Stimulated activated CD4-positive, alpha-beta T cell treated with anti-CD3 and anti-CD28 coated beads, Interleukin-4, amount 100 ng/mL, for 4 hours (primary cell): ENCODE data around the gene SWAP70.

Source experiments
- DNase-seq, 2 experiments: peaks; one replicate each; pipeline ENCODE4 v3.0.0-alpha.2; 2020

The SWAP70 gene

DNA sequence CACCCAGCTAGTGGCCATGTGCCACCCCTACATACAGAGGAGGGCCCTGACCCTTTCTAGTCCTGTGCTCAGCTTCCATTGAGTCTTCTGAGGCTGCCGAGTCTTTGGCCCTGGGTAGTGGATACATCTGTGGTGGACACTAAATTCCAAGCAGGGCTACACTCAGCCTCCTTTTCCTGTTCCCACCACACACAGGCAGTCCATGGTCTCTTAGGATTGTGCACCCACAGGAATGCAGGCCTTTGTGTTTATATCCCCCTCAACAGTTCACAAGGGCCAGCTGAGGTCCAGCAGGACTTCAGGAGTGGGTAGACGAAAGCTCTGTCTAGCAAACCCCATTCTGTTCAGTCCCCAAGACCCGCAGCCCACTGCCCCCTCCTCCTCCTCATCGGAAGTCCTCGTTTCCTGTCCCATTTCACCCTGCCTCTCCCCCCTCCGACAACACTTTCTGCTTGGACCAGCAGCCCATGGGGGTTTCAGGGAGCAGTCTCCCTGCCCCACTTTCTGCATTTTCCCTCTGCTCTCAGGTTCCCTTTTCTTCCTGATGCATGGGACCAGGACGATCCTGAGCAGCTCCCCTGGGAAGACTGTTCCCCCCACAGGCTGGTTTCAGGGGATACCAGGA lies 91.8 kb downstream of the SWAP70 start:
- DNase-seq = no peak

DNA sequence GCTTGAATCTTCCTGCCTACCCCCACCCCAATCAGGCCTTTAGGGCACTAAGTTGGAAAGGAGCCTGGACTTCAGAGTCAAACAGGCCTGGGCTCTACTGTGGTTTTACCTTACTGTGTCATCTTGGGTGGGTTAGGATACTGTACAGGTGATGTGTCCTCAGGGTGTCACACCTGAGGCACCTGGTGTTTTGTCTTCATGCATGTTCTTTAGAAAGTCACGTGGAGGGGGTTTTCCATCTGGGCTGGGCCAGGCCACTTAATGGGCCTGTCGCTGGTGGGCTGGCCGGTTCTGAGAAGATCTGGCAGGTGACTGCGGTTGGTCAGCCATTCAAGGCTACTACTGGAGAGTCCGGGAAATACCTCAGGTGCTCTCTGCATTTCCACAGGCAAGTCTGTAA lies 92.6 kb downstream of the SWAP70 start:
- DNase-seq = no peak

DNA sequence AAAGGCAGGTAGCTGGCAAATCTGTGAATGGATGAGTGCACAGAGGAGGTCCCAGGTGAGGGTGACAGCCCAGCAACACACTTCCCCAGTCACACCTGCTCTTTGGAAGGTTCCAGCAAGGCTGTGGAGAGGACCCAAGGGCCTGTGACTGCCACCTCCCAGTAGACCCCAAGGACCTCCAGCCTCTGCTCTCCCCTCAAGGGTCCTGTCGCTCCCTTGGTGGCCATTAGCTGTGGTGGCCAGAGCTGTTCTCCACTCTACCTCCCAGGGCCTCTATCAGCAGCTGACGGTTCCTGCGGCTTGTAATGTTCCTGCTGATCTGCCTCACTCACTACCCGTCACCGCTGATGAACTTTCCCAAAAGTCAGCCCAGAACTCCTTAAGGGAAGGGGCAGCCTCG lies 93.0 kb downstream of the SWAP70 start:
- no peak for DNase-seq

DNA sequence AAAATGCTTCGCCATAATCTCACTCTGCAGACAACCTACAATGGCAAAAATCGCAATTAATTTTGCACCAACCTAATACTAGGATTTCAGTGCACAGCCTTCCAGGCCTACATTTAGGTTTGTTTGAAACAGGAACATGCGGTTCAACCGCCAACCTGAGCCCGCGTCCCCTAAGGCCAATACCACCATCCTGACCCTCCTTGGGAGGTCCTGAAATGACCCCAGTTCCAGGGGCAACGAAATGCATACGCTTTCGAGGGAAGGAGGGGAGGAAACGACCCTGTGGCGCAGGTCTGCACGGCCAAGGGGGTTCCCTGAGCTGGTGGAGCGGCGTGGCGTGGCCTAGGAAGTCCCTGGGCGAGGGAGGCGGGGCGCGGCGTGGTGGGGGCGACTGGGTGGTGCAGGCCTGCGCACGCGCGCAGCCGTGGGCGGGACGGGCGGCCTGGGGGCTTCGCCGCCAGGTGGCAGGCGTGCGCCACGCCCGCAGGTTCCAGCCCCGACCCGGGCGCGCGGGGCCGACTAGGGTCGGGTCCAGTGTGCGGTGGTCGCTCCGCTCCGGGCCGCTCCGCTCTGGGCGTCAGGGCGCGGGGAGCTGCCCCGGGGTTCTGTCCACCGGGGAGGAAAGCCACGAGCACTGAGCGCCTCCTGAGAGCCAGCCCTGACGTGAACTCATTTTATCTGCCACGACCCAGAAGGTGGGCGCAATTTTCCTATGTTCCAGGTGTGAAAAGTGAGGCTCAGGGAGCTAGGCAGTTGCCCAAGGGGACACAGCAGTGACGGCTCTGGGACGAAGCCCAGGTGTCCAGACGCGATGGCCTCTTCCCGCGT lies 94.1 kb downstream of the SWAP70 start:
- DNase-seq = peak; percentile 91 to 97

DNA sequence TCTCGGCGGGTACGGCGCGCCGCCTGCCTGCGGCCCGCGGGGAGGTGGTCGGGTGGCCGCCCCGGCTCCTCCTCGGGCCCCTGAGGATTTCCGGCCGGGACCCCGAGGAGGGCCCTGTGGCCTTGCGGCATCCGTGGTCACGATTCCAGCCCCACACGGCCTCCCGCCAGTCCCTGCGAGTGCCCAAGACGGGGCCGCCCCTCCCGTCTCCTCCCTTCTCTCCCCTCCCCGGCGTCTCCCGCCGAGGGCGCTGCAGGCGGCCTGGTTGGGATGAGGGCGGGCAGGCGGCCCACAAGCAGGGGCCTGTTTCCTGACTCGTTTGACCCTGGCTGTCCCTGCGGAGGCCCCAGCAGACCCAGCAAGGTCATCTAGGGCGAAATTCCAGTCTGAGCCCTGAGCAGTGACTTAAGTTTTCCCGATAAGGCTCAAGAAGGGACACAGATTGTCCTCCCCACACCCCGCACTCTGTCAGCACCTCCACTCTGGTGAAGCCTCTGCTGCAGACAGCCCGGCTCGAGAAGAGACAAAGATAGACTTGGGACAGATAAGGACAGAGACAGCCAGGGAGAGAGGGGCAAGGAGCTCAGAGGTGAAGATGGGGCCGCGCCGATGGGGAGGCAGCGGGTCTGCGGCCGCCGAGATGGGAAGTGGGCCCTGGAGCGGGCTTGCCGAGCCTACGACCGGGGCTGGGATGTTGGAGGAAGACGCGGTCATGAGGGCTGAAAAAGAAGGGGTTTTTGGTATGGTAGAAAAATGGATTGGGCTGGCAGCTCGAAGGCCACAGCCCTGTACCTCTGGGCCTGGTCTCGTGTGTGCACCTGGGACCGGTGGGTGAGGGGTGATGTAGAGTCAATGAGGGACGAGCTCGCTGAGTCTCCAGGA lies 95.0 kb downstream of the SWAP70 start:
- peak; percentile 53 to 56 for DNase-seq

DNA sequence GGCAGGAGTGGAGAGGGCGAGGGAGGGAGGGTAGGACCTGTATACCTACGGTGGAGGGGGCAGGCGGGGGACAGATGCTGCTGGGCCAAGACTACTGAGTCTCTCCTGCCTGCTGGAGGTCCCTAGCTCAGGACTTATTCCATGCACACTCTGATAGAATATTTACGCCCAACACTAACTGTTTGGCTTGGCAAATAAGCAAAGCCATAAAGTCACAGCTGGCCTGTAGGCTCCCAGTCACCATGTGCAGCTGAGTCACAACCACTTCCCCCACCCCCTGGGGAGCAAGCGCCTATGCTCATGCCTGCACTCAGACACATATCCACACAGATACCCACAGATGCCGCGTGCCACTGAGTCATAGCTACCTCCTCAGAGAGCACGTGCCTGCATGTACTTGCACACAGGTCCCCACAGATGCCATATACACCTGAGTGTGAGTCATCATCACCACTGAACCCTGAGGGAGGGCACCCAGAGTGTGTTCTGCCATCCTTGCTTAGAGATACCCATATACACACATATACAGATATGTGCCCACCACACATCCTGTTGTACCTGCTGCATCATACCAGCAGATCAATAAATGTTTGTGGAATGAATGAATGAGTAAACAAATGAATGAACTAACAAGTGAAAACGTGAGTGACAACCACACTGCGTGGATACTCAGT lies 95.8 kb downstream of the SWAP70 start:
- DNase-seq = peak; percentile 85 to 99

DNA sequence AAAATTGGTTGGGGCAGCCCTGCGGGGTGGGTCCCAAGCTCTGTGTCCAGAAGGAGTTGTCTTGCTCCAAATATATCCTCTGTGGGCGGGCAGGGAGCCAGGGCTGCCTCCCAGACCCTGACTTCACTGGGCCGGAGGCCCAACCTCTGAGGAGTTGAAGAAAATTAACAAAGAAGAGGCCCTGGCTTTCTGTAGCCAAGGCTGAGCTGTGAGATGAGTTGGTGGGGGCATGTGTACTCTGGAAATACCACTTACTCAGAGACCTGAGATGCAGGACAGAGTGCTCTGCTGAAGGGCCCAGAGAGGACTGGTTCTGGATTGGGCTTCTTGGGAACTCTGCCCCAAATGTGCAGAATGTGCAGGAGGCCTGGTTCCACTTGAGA lies 96.3 kb downstream of the SWAP70 start:
- no peak for DNase-seq

DNA sequence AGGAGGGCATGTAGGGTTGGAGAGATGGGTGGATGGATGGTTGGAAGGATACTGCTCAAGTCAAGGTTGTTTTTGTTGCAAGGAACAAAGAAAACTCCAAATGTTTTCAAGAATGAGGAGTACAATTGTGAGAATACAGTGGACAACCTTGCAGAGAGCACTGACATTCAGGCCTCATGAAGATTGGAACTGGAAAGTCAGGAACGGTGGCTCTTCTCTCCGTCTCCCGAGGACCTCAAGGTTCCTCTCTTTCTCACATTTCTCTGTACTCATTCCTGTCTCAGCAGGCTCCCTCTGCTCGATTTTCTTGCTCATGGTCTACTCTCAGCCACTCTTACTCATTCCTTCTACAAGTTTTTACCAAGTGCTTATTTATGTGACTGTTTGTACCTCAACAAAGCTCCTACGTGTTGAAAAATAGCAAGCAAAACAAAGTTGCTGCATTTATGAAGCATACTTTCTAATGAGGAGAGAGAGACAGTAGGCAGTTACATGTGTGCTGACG lies 97.6 kb downstream of the SWAP70 start:
- DNase-seq = no peak

DNA sequence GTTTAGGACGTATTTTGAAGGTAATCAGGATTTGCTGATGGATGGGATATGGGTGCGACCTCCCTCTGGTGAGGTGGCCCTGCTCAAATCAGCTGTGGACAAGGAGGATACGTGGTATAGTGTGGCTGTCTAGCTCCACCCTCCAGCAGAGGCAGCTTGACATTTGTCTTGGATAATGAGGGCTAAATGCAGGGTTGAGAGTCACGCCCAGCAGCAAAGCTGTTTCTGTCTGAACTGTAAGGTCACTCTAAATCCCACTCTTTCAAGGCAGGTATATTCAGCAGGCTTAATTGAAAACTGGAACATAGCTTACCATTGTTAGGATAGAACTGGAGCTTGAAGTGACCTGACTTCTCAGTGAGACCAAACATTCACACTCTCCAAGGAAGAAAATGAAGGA lies 98.7 kb downstream of the SWAP70 start:
- DNase-seq = no peak

DNA sequence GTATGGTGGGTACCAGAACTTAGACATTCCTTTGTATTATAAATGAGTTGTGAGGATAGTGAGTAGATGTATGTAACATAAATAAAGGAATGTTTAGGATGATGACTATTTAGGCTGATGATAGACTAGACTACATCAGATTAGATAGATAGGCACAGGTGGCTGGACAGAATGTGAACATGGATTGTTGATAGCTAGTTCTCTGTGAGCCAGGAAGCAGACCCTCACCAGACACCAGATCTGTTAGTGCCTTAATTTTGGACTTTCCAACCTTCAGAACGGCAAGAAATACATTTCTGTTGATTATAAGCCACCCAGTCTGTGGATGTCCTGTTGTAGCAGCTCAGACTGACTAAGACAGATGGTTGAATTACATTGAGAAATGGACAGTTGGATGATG lies 99.4 kb downstream of the SWAP70 start:
- DNase-seq = no peak

DNA sequence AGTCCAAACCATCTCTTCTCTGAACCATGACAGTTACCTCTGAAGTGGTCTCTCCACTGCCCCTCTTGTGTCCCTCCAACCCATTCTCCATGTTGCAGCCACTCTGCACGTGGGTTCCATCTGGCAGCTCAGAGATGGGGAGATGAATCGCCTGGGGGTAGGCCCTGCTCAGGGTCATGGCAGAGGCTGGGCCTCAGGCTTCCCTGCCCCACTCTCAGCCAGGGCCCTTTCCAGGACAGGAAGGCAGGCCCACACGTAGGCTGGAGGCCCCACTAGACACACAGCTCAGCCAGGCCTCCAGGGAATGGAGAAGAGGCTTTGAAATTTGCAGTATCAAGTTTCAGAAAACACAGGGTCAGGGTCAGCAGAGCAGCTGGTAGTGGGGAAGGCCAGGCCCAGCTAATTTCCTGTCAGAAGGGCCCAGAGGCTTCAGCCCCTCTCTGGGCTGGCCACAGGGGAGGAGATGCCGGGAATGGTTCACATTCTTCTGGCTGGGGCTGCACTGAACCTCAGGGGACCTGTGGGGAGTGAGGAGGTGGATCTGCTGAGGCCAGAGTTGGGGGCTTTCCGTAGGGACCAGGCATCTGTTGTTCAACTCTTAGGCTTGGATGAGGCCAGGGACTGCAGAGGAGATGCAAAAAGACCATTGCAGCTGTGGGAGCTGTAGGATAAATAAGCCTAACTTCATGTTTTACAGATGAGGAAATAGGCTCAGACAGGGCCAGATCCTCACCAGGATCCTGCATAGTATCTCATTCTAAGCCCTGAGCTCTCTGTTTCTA lies 101.6 kb downstream of the SWAP70 start:
- DNase-seq = no peak

DNA sequence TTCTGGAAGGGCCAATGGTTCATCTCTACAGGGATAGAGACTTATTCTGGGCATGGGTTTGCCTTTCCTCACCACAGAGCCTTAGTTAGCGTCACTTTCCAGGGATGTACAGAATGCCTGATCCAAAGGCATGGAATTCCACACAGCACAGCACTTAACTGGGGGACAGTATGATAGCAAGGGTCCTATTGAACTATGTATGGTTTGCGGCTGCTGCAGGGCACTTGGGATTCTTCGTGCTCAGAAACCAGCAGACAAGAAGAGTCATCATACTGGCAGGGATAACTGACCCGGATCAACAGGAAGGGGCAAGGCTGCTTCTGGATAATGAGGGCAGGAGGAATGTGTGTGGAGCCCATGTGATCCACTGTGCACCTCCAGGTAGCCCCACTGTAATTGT lies 105.7 kb downstream of the SWAP70 start:
- DNase-seq = no peak

DNA sequence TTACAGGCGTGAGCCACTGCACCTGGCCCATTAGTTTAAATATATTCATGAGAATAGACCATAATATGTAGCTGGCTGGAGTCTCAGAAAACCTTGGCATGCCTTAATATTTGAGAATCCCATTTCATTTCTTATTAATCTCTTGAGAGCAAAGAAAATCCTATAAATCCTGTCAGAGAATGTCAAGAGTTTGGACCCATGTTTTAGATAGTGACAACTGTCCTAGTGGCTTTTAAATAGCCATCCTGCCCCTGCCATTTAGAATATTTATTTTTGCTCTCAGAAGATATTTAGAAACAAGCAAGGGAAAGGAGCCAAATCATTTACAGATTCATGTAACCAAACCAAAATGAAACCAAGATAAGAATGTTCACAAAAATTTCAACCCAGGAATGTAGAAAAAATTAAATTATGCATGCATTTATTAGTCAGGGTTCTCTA lies 107.2 kb downstream of the SWAP70 start:
- no peak for DNase-seq

DNA sequence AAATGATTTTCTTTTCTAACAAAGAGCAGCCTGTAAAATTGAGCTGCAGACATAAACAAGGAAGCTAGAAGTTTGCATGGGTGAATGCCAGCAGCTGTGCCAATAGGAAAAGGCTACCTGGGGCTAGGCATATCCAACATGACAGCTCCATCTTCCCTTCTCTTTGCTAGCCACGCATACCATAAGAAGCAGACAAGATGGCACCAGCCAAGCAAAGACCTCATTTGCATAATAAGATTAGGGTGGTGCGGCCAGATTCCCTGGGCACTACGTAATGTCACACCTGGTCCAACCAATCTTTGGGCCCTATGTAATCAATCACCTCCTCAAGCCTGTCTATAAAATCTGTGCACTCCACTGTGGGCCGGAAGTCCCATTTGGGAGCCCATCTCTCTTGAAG lies 108.3 kb downstream of the SWAP70 start:
- DNase-seq = no peak

DNA sequence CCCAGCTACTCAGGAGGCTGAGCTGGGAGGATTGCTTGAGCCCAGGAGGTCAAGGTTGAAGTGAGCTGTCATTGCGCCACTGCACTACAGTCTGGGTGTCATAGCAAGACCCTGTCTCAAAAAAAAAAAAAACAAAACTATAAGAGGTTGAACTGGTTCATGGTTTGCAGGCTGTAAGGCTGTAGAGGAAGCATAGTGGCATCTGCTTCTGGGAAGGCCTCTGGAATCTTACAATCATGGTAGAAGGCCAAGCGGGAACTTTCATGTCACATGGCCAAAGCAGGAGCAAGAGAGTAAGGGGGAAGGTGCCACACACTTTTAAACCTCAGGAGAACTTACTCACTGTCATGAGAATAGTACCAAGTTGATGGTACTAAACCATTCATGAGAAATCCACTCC lies 109.6 kb downstream of the SWAP70 start:
- DNase-seq = no peak

DNA sequence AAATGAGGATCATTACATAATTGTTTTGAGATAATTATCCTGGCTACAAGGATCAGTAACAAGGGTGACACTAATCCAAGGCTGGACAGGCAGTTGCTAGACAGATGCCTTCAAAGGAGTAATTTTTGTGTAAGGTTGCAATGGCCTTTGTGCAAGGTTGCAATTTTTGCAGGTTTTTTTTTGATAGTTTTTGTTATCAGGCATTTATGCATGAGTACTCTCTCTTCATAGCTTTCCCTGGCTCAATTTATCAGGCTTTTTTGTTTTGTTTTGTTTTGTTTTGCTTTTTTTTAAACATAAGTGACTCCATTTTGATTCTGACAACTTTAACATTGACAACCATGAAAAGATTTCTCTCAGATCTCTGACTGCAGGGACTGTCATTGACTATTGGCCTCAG lies 110.2 kb downstream of the SWAP70 start:
- no peak for DNase-seq

DNA sequence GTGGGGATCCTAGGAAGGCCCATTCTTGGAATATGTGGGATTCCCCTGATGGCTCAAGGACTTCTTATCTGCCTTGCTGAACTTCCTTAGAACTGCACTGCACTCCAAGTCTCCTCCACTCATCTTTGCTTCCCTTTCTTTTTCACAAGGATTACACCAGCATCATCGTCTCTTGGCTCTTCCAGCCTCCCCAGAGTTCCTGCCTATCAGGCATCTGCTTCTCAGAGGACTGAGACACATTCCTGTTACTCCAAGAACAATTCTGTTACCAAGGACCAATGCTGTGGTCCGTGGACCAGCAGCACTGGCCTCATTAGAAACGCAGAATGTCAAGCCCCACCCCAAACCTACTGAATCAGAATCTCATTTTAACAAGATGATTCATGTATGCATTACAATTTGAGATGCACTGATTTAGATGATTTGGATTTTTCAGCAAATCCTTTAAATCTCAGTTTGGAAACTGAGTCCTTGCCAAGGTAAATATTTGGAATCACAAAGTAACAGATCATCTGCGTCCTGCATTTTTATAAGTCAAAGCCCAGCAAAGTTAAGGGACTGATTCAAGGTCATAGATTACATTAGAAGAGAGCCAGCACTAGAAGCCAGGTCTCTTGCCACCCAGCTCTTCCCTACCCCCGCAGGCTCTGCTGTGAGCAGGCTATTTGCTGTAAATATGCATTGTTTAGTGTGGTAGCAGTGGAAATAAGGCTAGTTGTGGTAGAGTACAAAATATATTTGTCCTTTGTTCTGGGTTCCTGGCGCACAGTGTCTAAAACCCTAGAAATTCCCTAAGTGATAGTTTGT lies 110.9 kb downstream of the SWAP70 start:
- no peak for DNase-seq

DNA sequence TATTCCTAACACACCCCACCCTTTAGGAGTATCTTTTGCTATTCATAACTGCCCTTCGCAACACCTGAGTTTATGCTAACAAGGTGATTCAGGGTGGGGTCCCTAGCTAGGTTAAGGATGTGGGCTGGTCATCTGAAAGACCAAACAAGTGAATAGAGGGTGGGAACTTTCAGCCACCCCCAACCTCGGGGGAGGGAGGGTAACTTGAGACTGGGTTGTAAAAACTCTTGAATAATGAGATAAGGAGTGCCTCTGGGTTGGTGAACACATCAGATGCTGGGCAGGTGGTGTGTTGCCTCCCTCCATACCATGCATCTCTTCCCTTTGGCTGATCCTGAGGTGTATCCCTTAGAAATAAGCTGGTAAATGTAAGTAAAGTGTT lies 111.5 kb downstream of the SWAP70 start:
- no peak for DNase-seq

DNA sequence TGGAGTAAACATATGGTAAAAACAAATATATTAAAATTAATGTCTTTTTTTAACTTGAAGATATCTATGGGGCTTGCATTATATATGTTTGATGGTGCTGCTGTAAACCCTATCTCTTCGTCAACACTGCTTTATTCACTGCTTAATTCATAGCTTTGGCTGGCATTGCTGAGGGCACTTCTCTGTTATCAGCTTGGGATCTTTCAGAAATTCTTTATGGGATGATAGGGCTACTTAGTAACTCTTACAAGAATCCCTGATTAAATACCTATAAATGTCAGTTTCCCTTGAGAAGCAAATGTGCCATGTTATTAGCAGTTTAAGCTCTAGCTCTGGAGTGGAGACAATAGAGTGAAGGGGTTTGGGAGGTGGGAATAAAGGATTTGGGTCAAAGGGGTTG lies 112.3 kb downstream of the SWAP70 start:
- no peak for DNase-seq

DNA sequence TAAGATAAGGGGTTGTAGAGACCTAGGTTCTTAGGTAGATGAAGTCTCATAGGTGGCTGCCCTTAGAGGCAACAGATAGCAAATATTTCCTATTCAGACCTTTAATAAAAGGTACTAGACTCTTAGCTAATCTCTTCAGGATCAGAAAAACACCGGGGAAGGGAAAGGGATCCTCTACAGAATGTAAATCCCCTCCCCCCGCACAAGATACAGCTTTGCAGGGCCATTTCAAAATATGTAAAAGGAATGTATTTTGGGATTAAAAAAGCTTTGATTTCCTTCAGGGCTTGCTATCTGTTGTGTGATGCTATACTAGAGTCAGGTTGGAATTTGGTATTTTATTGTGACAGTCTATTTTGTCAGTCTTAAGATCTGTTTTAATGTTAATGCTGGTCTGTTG lies 113.2 kb downstream of the SWAP70 start:
- no peak for DNase-seq

DNA sequence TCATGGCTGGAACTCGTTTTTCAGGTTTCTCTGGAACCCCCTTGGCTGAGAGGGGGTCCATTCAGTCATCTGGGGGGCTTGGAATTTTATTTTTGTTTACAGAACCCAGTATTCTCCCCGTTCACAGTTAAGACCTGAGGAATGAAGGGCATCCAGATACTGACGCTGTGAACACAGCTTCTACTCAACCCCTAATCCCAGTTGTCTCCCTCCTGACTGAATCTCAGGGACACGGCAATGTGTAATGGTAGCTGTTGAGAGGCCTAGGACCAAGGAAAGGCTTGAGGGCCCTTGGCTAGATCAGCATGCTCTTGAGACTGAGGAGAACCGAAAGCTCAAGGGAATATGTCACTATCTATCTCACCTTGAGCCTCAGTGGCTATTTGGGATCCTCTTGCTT lies 113.6 kb downstream of the SWAP70 start:
- no peak for DNase-seq
